HG03520 (cell line): ENCODE data around the gene PBXIP1.
A peak's percentile ranks its signal among the peaks of the same experiment; 100 is the strongest.
"Not testable (repeated sequence)": the region's sequence is repeated elsewhere in the genome, so short reads cannot be mapped to it uniquely, and the experiment has no call there.

ENCODE experiments used
- ATAC-seq: cut with Tn5 transposase; IDR thresholded peaks from one replicate; pipeline ENCODE4 v1.9.1; 2021; ENCODE audit warnings: mild to moderate bottlenecking, moderate library complexity; ENCODE audit not compliant: unreplicated experiment

Gene PBXIP1

DNA sequence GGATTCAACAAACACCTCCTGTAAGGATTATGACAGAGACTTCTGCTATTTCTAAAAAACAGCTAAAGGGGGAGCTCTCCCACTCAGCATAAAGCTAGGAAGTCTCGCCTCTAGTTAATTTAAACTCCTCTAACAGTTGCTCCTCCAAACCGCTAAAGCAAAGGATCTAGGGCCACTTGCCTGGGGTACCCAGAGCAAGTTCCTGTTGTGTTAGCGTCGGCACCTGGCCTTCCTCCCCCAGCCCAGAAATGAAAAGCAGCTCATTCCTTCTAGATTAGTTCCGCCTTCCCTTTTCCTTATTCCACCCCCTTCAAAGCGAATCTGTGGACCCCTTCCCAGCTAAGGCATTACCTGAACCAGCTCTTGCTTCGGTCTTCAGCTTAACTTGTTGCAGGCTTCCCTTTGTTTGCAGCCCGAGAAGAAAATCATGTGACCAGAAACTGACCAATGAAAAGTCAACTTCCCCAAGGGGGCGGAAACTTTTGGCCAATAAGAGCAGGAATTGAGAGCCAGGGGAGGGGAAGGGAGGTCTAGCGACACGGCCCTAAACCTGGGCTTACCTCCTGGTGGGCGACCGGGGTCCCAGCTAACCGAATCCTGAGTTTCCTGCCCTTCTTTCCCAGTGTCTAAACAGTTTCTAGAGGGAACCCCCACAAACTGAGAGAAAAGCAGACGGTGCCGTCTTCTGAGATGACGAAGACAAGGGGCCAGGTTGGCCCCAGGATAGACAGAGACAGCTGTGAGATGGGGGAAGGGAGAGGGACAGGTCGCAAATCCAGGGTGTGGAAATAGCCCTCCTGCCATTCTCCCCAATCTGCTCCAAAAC lies at the start of gene PBXIP1:
Gene PBXIP1, minus strand, starts transcription at position 382 of the 826 bp plus-strand sequence. CDS start 2,378 bp downstream, outside the sequence.
- ATAC-seq = peak; percentile 48

GRCh38 chr1:155005076-155006011 lies 49.4 kb upstream of the PBXIP1 start:
- ATAC-seq = no peak

DNA sequence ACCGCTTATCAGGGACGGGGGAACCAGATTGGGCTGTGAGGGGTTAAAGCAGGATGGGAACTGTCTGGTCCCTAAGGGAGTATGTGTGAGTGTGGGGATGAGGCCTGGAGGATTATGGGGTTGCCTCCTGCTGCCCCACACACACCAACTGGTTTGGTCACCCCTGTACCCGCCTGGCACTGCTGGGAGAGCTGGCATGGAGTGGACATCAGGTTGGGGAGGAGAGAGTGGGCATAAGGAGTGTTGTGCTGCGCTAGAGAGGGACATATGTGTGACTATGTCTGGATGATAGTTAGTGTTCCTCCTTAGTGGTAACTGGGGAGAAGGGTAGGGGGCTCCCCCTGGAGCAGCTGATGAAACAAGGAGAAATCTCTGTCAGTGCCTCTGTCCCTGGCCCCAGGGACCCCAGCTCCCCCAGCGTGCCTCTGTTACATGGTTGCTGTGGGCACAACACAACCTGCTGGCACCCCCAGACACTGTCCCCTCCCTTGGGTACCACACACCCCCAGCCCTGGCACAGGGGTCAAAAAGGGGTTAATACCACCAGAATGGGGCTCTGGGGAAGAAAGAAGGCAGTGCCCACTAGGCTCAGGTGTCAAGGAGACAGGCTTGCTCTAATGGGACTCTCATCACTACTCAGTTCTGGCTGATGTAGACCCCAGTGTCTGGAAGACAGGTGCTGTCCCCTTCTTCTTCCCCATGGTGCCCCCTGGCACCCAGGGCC lies 48.6 kb upstream of the PBXIP1 start:
- ATAC-seq = no peak

DNA sequence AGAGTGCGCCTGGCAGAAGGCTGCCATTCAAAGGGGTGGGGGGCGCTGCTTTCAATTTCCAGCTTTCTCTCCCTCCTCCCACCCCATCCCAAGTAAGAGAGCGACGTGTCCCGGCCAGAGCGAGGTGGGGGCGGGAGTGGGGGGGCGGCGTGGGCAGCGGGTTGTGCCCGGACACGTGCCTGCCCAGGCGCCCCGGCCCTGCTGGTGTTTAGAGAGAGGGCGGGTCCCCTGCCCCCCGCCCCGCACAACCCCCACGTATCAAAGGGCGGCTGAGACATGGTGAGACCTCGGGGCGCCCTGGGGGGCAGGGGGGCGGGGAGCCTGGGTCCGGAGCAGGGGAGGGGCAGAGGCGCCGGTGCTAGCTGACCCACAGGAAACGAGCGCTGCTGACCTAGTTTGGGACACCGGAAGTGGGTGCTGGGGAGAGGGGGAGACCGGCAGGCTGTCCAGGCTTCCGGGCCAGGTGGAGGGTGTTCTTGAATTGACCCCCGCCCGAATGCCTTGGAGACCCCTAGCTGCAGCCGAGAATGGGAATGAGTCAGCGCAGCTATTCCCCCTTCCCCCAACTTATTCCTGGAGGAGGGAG lies 48.0 kb upstream of the PBXIP1 start:
- no peak for ATAC-seq

- ATAC-seq = no peak
These were observed 47.4 kb upstream of the PBXIP1 start for GRCh38 chr1:155003227-155003765.

DNA sequence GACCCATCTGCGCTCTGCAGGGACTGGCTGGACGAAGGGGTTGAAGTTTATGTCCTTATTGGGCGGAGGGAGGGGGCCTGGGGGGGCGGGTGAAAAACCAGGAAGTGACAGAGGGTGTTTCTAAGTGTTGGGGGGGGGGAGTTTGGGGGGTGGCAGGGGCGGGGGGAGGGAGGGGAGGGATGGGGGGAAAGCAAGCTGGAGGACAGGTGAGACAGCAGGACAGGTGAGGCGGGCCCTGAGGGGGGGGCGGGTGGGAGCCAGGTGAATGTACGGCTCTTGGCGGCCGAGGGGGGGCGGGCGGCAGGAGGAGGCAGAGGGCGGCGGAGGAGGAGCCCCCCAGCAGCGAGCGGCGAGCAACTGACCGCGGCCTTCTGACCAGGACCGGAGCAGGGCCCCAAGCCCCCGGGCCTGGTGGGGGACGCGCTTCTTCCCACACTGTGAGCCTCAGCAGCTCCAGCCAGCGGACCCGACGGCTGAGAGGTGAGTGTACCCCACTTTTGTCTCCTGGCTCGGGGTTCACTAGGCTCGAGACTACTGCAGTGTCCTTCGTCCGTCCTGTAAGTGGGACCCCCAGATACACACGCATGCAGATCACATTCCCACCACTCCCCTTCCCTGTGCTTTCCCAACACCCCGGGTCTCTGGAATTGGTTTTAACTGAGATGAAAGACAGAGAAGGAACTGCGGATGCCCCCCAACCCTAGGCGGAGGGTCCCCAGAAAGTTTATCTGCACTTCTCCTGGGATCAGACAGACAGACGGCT lies 46.7 kb upstream of the PBXIP1 start, which contains the start of gene ZBTB7B:
Gene ZBTB7B, plus strand, starts transcription at position 339 of the 763 bp plus-strand sequence. CDS start 11,859 bp downstream, outside the sequence.
- ATAC-seq = no peak

GRCh38 chr1:155001675-155002463 lies 46.0 kb upstream of the PBXIP1 start:
- ATAC-seq = peak; percentile 60

- peak; percentile 7 for ATAC-seq
These were observed 45.5 kb upstream of the PBXIP1 start for GRCh38 chr1:155001425-155001674.

- peak; percentile 32 for ATAC-seq
These were observed 45.0 kb upstream of the PBXIP1 start for GRCh38 chr1:155000726-155001424.

GRCh38 chr1:155000411-155000725 lies 44.5 kb upstream of the PBXIP1 start:
- no peak for ATAC-seq

GRCh38 chr1:154999571-155000410 lies 43.9 kb upstream of the PBXIP1 start:
- no peak for ATAC-seq

- no peak for ATAC-seq
These were observed 43.1 kb upstream of the PBXIP1 start for GRCh38 chr1:154998818-154999570.

- no peak for ATAC-seq
These were observed 42.4 kb upstream of the PBXIP1 start for GRCh38 chr1:154998201-154998780.

DNA sequence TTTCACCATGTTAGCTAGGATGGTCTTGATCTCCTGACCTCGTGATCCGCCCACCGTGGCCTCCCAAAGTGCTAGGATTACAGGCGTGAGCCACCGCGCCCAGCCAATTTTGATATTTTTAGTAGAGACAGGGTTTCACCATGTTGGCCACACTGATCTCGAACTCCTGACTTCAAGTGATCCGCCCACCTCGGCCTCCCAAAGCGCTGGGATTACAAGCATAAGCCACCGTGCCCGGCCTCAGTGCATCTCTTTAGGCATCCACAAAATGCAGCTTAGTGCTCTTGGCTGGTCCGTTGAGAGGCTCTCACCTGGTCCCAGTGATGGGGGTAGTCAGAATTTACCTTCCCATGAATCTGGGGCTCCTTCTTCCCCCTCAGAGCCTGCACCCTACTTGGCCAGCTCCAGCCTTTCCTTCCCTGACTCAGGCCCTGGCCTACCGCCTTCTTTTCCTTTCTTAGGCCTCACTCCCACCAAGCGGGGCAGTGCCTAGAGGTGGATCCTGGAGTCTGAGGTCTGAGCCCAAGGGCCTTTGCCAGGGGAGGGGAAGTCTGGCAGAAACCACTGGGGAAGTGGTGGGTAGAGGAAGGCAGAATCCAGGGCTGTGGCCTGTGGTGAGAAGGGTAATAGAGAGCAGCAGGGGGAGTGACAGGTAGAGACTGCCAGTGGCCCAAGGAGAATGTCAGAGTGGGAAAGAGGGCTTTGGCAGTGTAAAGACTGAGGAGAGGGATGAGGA lies 41.2 kb upstream of the PBXIP1 start:
- ATAC-seq = no peak

GRCh38 chr1:154995301-154995983 lies 39.5 kb upstream of the PBXIP1 start:
- ATAC-seq = not testable (repeated sequence)
